ENCODE data around the gene PTPN11. TPM values are rescaled to one million over a fixed set of nuclear protein-coding genes. Genes with fewer than 3 reads are reported as not detected.

Gene PTPN11
- polyA plus RNA-seq, 1 of the 3 experiments (the other 2 are of a cell fraction), result 48.3 TPM

- Histone ChIP-seq H3F3A (replicated peaks; ENCODE audit: insufficient read depth) (no peaks in the 10 kb centered on the region), H3K4me2 (no peak overlapping the region), H3K9me2 (no peaks in the 10 kb centered on the region), H3K79me2 (ENCODE audit: insufficient read depth) (no peaks in the 10 kb centered on the region), H3K9ac (no peak overlapping the region), H3K4me1 (ENCODE audit: control insufficient read depth in 1 of 2, insufficient read depth in 2 of 2, low read depth in 1 of 2, low read length in 1 of 2) (no peaks in the 10 kb centered on the region), H3K36me3 (replicated peaks in 1 of 2; ENCODE audit: control insufficient read depth in 1 of 2, insufficient read depth in 2 of 2, low read length in 1 of 2) (no peaks in the 10 kb centered on the region), H3K27ac (ENCODE audit: low read depth in 2 of 2, low read length in 1 of 2) (no peak overlapping the region), H3K9me3 (no peaks in the 10 kb centered on the region), H3K4me3 (ENCODE audit: low read depth in 2 of 2, low read length in 1 of 2) (no peak overlapping the region), H4K20me1 (ENCODE audit: insufficient read depth) (no peaks in the 10 kb centered on the region), H3K27me3 (ENCODE audit: insufficient read depth) (no peaks in the 10 kb centered on the region), H2AFZ (ENCODE audit: low read depth) (no peak overlapping the region)
- WGBS (ENCODE audit: low lambda C conversion rate), result 75% methylated on average over 4 of the region's 4 CpGs
- POLR2A ChIA-PET, result no interaction called here
- CTCF ChIA-PET, result interaction anchor here (1.6 kb wide), 1 partner anchor 9 kb away, joined by 4 read pairs; no protein-coding TSS in a partner anchor
- no peak for TF ChIP-seq FOXJ3 (CRISPR knock-in tag; IDR thresholded peaks at IDR 0.05)
- TF ChIP-seq USF2 (IDR thresholded peaks at IDR 0.05; ENCODE audit: borderline replicate concordance, low read depth, low read length), result no peak
- no peak for TF ChIP-seq FOXM1 (IDR thresholded peaks at IDR 0.05; ENCODE audit: low read depth)
- TF ChIP-seq SMC3 (IDR thresholded peaks at IDR 0.05; ENCODE audit: low read depth, low read length), result no peak
- TF ChIP-seq MEF2A (IDR thresholded peaks at IDR 0.05; ENCODE audit: borderline replicate concordance, low read depth), result no peak
- TF ChIP-seq GABPA (IDR thresholded peaks at IDR 0.05; ENCODE audit: low read depth), result no peak
- no peak for TF ChIP-seq JUND (IDR thresholded peaks at IDR 0.05)
- TF ChIP-seq CHD2 (IDR thresholded peaks at IDR 0.05; ENCODE audit: low read length, partially characterized antibody), result no peak
- no peak for TF ChIP-seq USF1 (IDR thresholded peaks at IDR 0.05; ENCODE audit: borderline replicate concordance, low read depth)
- no peak for TF ChIP-seq TAF1 (IDR thresholded peaks at IDR 0.05; ENCODE audit: borderline replicate concordance, low read depth, low read length)
- no peak for TF ChIP-seq EP300 (IDR thresholded peaks at IDR 0.05; ENCODE audit: borderline replicate concordance in 1 of 2, low read depth in 1 of 2, low read length in 1 of 2)
- TF ChIP-seq TEAD4 (IDR thresholded peaks at IDR 0.05; ENCODE audit: borderline replicate concordance, insufficient read depth), result no peak
- TF ChIP-seq CTCF (IDR thresholded peaks at IDR 0.05), result no peak
- no peak for DNase-seq
These were observed 125.0 kb downstream of the PTPN11 start for GRCh38 chr12:112543751-112544150.

- ChIA-PET POLR2A (no interaction called here), CTCF (no interaction called here)
- Histone ChIP-seq H3F3A (replicated peaks; ENCODE audit: insufficient read depth) (no peaks in the 10 kb centered on the region), H2AFZ (ENCODE audit: low read depth) (no peak overlapping the region), H3K9me2 (no peaks in the 10 kb centered on the region), H3K4me1 (ENCODE audit: control insufficient read depth in 1 of 2, insufficient read depth in 2 of 2, low read depth in 1 of 2, low read length in 1 of 2) (no peaks in the 10 kb centered on the region), H3K4me2 (no peak overlapping the region), H3K9ac (no peak overlapping the region), H3K27me3 (ENCODE audit: insufficient read depth) (no peaks in the 10 kb centered on the region), H3K9me3 (no peaks in the 10 kb centered on the region), H4K20me1 (ENCODE audit: insufficient read depth) (no peaks in the 10 kb centered on the region), H3K27ac (ENCODE audit: low read depth in 2 of 2, low read length in 1 of 2) (no peak overlapping the region), H3K79me2 (ENCODE audit: insufficient read depth) (no peaks in the 10 kb centered on the region), H3K36me3 (replicated peaks in 1 of 2; ENCODE audit: control insufficient read depth in 1 of 2, insufficient read depth in 2 of 2, low read length in 1 of 2) (no peaks in the 10 kb centered on the region), H3K4me3 (ENCODE audit: low read depth in 2 of 2, low read length in 1 of 2) (no peak overlapping the region)
- DNase-seq, result no peak
- 44% methylated on average over 6 of the region's 6 CpGs for WGBS (ENCODE audit: low lambda C conversion rate)
- TF ChIP-seq RAD21 (IDR thresholded peaks at IDR 0.05; ENCODE audit: low read length) (no peak), CHD2 (IDR thresholded peaks at IDR 0.05; ENCODE audit: low read length, partially characterized antibody) (no peak), FOXJ3 (CRISPR knock-in tag; IDR thresholded peaks at IDR 0.05) (no peak), ZBTB33 (IDR thresholded peaks at IDR 0.05; ENCODE audit: borderline replicate concordance, low read depth) (no peak), MEF2A (IDR thresholded peaks at IDR 0.05; ENCODE audit: borderline replicate concordance, low read depth) (no peak), SIN3A (IDR thresholded peaks at IDR 0.05; ENCODE audit: borderline replicate concordance, low read depth, low read length) (no peak), MXI1 (IDR thresholded peaks at IDR 0.05; ENCODE audit: low read depth, low read length) (no peak)
These were observed 127.6 kb downstream of the PTPN11 start for GRCh38 chr12:112546339-112546738.

All from SK-N-SH (cell line).